OCI-LY7 (cell line): ENCODE data around the gene TBC1D24. TPM values are rescaled to one million over a fixed set of nuclear protein-coding genes. Genes with fewer than 3 reads are reported as not detected.
A peak's percentile ranks its signal among the peaks of the same experiment; 100 is the strongest.

Experiments
- BruUV-seq: library from RNA; stranded (reverse); fragments of 400-500 nt; replicated peaks from 2 replicates; lab custom pipeline; 2021; lab: Mats Ljungman, UMichigan
- CTCF ChIA-PET: fragments of 300-600 bp; sonication (Branson Sonifier 250); formaldehyde crosslinking; loops from one replicate; lab custom pipeline; 2022; ENCODE audit warnings: antibody characterized with exemption; ENCODE audit not compliant: unreplicated experiment; lab: Charles Lee
- POLR2A ChIA-PET: fragments of 300-600 bp; sonication (Branson Sonifier 250); formaldehyde crosslinking; loops from one replicate; lab custom pipeline; 2022; ENCODE audit warnings: antibody characterized with exemption; lab: Charles Lee
- DNase-seq: peaks from one replicate; pipeline ENCODE4 v3.0.0-alpha.2; 2015; ENCODE audit warnings: low spot score
- H2AFZ ChIP-seq: fragments of 200-600 bp; sonication (generic), shearing (Covaris generic); 2 replicates; pipeline ENCODE4 v1.6.1; 2014; ENCODE audit warnings: mild to moderate bottlenecking, antibody characterized with exemption, low read length, moderate library complexity
- H3K27ac ChIP-seq: fragments of 200-600 bp; sonication (generic); 2 replicates; pipeline ENCODE4 v1.5.1; 2014; ENCODE audit warnings: mixed run types, low read depth, mild to moderate bottlenecking, moderate library complexity, low read length, inconsistent platforms; ENCODE audit not compliant: poor library complexity, severe bottlenecking
- H3K36me3 ChIP-seq: fragments of 200-600 bp; sonication (generic); 2 replicates; pipeline ENCODE4 v1.6.1; 2014; ENCODE audit warnings: mild to moderate bottlenecking, antibody characterized with exemption, low read length, moderate library complexity, mixed read lengths; ENCODE audit not compliant: insufficient read depth
- H3K4me1 ChIP-seq: fragments of 200-600 bp; sonication (generic); 2 replicates; pipeline ENCODE4 v1.5.1; 2014; ENCODE audit warnings: mild to moderate bottlenecking, low read length; ENCODE audit not compliant: insufficient read depth, poor library complexity, severe bottlenecking
- H3K4me2 ChIP-seq: fragments of 200-600 bp; sonication (generic); 2 replicates; pipeline ENCODE4 v1.6.1; 2014; ENCODE audit warnings: mild to moderate bottlenecking, low read length
- H3K4me3 ChIP-seq: fragments of 200-600 bp; sonication (generic); 2 replicates; pipeline ENCODE4 v1.5.1; 2014; ENCODE audit warnings: mild to moderate bottlenecking, low read depth, low read length; ENCODE audit not compliant: poor library complexity, severe bottlenecking
- H3K79me2 ChIP-seq: fragments of 200-600 bp; sonication (generic); 2 replicates; pipeline ENCODE4 v1.6.1; 2016; ENCODE audit warnings: low read depth, mild to moderate bottlenecking, low read length, moderate library complexity, mixed read lengths; ENCODE audit not compliant: insufficient read depth
- H3K9me2 ChIP-seq: fragments of 200-600 bp; sonication (generic); 2 replicates; pipeline ENCODE4 v1.6.1; 2016; ENCODE audit warnings: mild to moderate bottlenecking, low read length, mixed read lengths; ENCODE audit not compliant: insufficient read depth
- H3K9me3 ChIP-seq: fragments of 200-600 bp; sonication (generic); 2 replicates; pipeline ENCODE4 v1.6.1; 2014; ENCODE audit warnings: mild to moderate bottlenecking, mixed run types, low read length, mixed read lengths
- H4K20me1 ChIP-seq: fragments of 200-600 bp; sonication (generic); 2 replicates; pipeline ENCODE4 v1.6.1; 2014; ENCODE audit warnings: mild to moderate bottlenecking, antibody characterized with exemption, low read length, moderate library complexity, mixed read lengths; ENCODE audit not compliant: insufficient read depth
- CTCF ChIP-seq: fragments of 200-600 bp; sonication (generic); conservative IDR thresholded peaks from 2 replicates; pipeline ENCODE4 v1.5.1; 2014; ENCODE audit warnings: mild to moderate bottlenecking, antibody characterized with exemption, low read length, moderate library complexity, mixed read lengths
- EZH2phosphoT487 ChIP-seq: fragments of 200-600 bp; sonication (generic); IDR thresholded peaks from 2 replicates; pipeline ENCODE4 v1.6.1; 2018; ENCODE audit warnings: low read depth, borderline replicate concordance, mild to moderate bottlenecking, mixed run types, antibody characterized with exemption, low read length, moderate library complexity, mixed read lengths
- intact Hi-C: fragments of 100-400 bp; cut with micrococcal nuclease; formaldehyde crosslinking; loops from one replicate; pipeline ENCODE4 v1.10.0; 2022; ENCODE audit not compliant: unreplicated experiment
- total RNA-seq, 2 experiments: library from RNA; depleted of rRNA in 1 of 2; stranded (reverse); fragments of >200 nt in 1 of 2; shearing (Covaris generic) in 1 of 2; gene quantifications; 2 replicates each; pipeline ENCODE4 v1.2.3, GENCODE V29; 2014 to 2022

The TBC1D24 gene
- total RNA-seq, 2 experiments from 2014 or later = 23.4 to 34.7 TPM

DNA sequence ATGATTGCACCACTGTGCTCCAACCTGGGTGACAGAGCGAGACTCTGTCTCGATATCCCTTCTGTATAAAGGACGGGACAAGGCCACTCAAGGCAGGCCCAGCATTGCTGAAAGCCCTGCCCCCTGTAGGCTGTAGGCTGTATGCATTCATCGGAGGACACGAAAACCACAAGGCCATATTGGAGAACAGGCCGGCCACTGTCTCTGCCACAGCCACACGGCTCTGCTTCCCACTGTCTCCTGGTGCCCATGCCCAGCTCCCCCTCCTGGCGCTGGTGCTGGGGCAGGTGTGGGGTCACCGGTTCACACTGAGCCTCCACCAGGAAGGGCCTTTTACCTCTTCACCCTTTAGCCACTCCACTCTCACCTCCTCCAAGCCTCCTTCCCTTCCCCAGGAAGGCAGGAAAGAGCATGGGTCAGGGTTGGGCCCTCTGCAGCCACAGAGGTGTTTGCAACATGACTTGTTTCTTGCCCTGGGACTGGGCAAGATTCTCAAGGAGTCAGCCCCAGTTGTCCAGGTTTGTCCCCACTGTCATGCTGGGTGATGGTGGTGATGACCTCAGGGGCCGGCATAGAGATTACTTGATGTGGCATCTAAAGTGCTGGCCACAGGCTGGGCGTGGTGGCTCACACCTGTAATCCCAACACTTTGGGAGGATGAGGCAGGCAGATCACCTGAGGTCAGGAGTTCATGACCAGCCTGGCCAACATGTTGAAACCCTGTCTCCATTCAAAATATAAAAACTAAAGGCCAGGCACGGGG, 9.1 kb upstream of the TBC1D24 start:
- no peak overlapping the region for H3K4me2 ChIP-seq
- H3K79me2 ChIP-seq = peaks cover 11% of the 10 kb centered on the region; the same call in 1 of the 2 replicates
- H2AFZ ChIP-seq = no peak overlapping the region
- H3K4me1 ChIP-seq = peaks cover 63% of the 10 kb centered on the region
- no peaks in the 10 kb centered on the region for H4K20me1 ChIP-seq
- H3K27ac ChIP-seq = peak overlapping the region; percentile 10
- POLR2A ChIA-PET = no interaction called here
- H3K4me3 ChIP-seq = no peak overlapping the region
- no peak for TF ChIP-seq EZH2phosphoT487
- TF ChIP-seq CTCF = peak; percentile 66
- CTCF ChIA-PET = no interaction called here
- no peaks in the 10 kb centered on the region for H3K9me3 ChIP-seq
- peaks cover 35% of the 10 kb centered on the region for H3K36me3 ChIP-seq
- peak; percentile 46 for DNase-seq
- H3K9me2 ChIP-seq = no peaks in the 10 kb centered on the region
- intact Hi-C loops = loop anchor here (5.0 kb wide), 1 partner anchor 34 kb away; no protein-coding TSS in a partner anchor
- no TSS peak for BruUV-seq

DNA sequence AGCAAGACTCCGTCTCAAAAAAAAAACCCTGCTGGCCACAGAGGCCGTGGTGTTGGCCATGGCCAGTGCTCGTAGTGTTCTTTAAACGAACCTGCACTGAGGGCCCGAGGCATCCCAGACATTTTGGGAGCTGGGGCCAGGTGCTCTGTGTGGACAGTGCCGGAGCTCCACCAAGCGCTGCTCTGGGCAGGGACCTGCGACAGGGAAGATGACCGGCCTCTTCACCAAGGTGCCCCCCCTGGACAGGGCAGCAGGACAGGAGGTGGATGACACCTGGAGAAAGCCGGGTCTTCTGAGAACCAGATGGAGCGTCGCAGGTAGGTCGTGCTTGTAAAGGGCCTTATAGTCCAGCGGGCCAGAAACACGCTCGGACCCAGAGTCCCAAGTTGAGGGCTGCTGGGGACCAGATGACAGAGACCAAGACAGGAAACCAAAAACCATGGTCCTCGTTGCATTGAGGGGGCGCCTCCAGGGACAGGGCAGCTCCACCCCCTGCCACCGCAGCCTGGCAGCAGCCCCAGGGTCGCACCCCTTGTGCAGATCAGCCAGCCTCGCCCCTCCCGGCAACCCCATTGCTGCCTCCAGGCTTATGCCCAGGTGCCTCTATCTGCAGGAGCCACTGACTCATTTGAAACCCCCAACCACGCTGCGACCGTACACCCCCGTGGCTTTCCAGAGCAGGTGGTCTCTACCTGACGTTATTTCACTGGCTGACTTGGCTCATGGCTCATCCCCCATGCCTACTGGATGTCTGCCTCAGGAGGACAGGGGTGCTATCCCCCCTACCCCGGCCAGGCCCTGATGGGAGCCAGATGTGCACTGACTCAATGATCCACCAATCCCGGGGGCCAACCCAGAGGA, 8.0 kb upstream of the TBC1D24 start:
- H3K4me3 ChIP-seq = peak overlapping the region; percentile 64
- no TSS peak for BruUV-seq
- peaks cover 63% of the 10 kb centered on the region for H3K4me1 ChIP-seq
- H2AFZ ChIP-seq = no peak overlapping the region
- CTCF ChIA-PET = no interaction called here
- no peaks in the 10 kb centered on the region for H4K20me1 ChIP-seq
- H3K9me3 ChIP-seq = no peaks in the 10 kb centered on the region
- peak; percentile 38 for DNase-seq
- H3K79me2 ChIP-seq = no peaks in the 10 kb centered on the region
- POLR2A ChIA-PET = no interaction called here
- no peaks in the 10 kb centered on the region for H3K9me2 ChIP-seq
- TF ChIP-seq EZH2phosphoT487 = no peak
- TF ChIP-seq CTCF = no peak
- intact Hi-C loops = loop anchor here (5.0 kb wide), 1 partner anchor 35 kb away; no protein-coding TSS in a partner anchor
- H3K4me2 ChIP-seq = peak overlapping the region; percentile 91
- H3K27ac ChIP-seq = peak overlapping the region; percentile 89
- H3K36me3 ChIP-seq = peaks cover 25% of the 10 kb centered on the region
